GM23338 (cell line): Measurements from ENCODE around the gene NRP1. TPM values are rescaled to one million over a fixed set of nuclear protein-coding genes. Genes with fewer than 3 reads are reported as not detected.

Source experiments
- ATAC-seq: fragments of 200-7000 bp; cut with Tn5 transposase; 3 replicates; pipeline ENCODE4 v1.9.1; 2020
- DNase-seq: peaks from one replicate; pipeline ENCODE4 v3.0.0-alpha.2; 2015; ENCODE audit warnings: low spot score
- H2AFZ ChIP-seq: fragments of 200-600 bp; sonication (generic); 2 replicates; pipeline ENCODE4 v1.8.0; 2016; ENCODE audit warnings: antibody characterized with exemption, mild to moderate bottlenecking, moderate library complexity
- H3F3A ChIP-seq: fragments of 200-600 bp; sonication (generic); replicated peaks from 2 replicates; pipeline ENCODE4 v1.8.0; 2017; ENCODE audit warnings: antibody characterized with exemption, mixed run types, low read depth
- H3K27ac ChIP-seq: fragments of 200-600 bp; sonication (generic); 2 replicates; pipeline ENCODE4 v1.6.1; 2016; ENCODE audit warnings: low read depth
- H3K27me3 ChIP-seq: fragments of 200-600 bp; sonication (generic); 2 replicates; pipeline ENCODE4 v1.8.0; 2016; ENCODE audit warnings: mild to moderate bottlenecking, mixed run types, moderate library complexity; ENCODE audit not compliant: insufficient read depth
- H3K36me3 ChIP-seq: fragments of 200-600 bp; sonication (generic); 2 replicates; pipeline ENCODE4 v1.8.0; 2016; ENCODE audit warnings: mild to moderate bottlenecking; ENCODE audit not compliant: insufficient read depth
- H3K4me1 ChIP-seq: fragments of 200-600 bp; sonication (generic); 2 replicates; pipeline ENCODE4 v1.8.0; 2016; ENCODE audit warnings: mild to moderate bottlenecking, moderate library complexity; ENCODE audit not compliant: insufficient read depth
- H3K4me2 ChIP-seq: fragments of 200-600 bp; sonication (generic); 2 replicates; pipeline ENCODE4 v1.7.1; 2017; ENCODE audit warnings: mixed run types
- H3K4me3 ChIP-seq: fragments of 200-600 bp; sonication (generic); 2 replicates; pipeline ENCODE4 v1.6.1; 2016; ENCODE audit warnings: mixed run types
- H3K79me2 ChIP-seq: fragments of 200-600 bp; sonication (generic); replicated peaks from 2 replicates; pipeline ENCODE4 v1.8.0; 2017; ENCODE audit warnings: mild to moderate bottlenecking; ENCODE audit not compliant: insufficient read depth
- H3K9me2 ChIP-seq: fragments of 200-600 bp; sonication (generic); 2 replicates; pipeline ENCODE4 v1.8.0; 2017; ENCODE audit not compliant: insufficient read depth
- H4K20me1 ChIP-seq: fragments of 200-600 bp; sonication (generic); replicated peaks from 2 replicates; pipeline ENCODE4 v1.8.0; 2017; ENCODE audit warnings: mild to moderate bottlenecking; ENCODE audit not compliant: insufficient read depth
- H3K27ac Mint-ChIP-seq: 2 replicates; pipeline ENCODE4 v1.8.0; 2020; ENCODE audit warnings: inconsistent platforms, mild to moderate bottlenecking, moderate library complexity, mixed read lengths
- H3K27me3 Mint-ChIP-seq: 3 replicates; pipeline ENCODE4 v1.8.0; 2022; ENCODE audit warnings: low read depth, mild to moderate bottlenecking, moderate library complexity, mixed read lengths, inconsistent platforms; ENCODE audit not compliant: insufficient read depth, poor library complexity
- H3K36me3 Mint-ChIP-seq: 3 replicates; pipeline ENCODE4 v1.8.0; 2021; ENCODE audit warnings: low read depth, mild to moderate bottlenecking, inconsistent platforms, moderate library complexity, mixed read lengths
- H3K4me1 Mint-ChIP-seq: 3 replicates; pipeline ENCODE4 v1.8.0; 2020; ENCODE audit warnings: mild to moderate bottlenecking, inconsistent platforms, mixed read lengths
- H3K4me3 Mint-ChIP-seq: 3 replicates; pipeline ENCODE4 v1.8.0; 2021; ENCODE audit warnings: moderate library complexity, mild to moderate bottlenecking, inconsistent platforms, mixed read lengths
- H3K9me3 Mint-ChIP-seq: 3 replicates; pipeline ENCODE4 v1.8.0; 2020; ENCODE audit warnings: moderate library complexity, mild to moderate bottlenecking, inconsistent platforms, mixed read lengths
- CREB1 ChIP-seq: fragments of 250-450 bp; sonication (Bioruptor Pico); IDR thresholded peaks from 2 replicates; pipeline ENCODE4 v1.5.0; 2020; ENCODE audit warnings: low read depth, mild to moderate bottlenecking, moderate library complexity
- EZH2 ChIP-seq: fragments of 200-600 bp; sonication (generic); IDR thresholded peaks from one replicate; pipeline ENCODE4 v1.8.0; 2017; ENCODE audit warnings: antibody characterized with exemption, mild to moderate bottlenecking, low read depth; ENCODE audit not compliant: unreplicated experiment
- EZH2phosphoT487 ChIP-seq: fragments of 200-600 bp; sonication (generic); IDR thresholded peaks from one replicate; pipeline ENCODE4 v1.8.1; 2018; ENCODE audit warnings: antibody characterized with exemption; ENCODE audit not compliant: unreplicated experiment
- JUNB ChIP-seq: IDR thresholded peaks from one replicate; pipeline ENCODE4 v1.6.1; 2016; ENCODE audit warnings: antibody characterized with exemption; ENCODE audit not compliant: unreplicated experiment
- POLR2AphosphoS5 ChIP-seq: IDR thresholded peaks from 2 replicates; pipeline ENCODE4 v1.6.1; 2016; ENCODE audit warnings: antibody characterized with exemption, low read depth
- REST ChIP-seq: IDR thresholded peaks from one replicate; pipeline ENCODE4 v1.6.1; 2018; ENCODE audit warnings: antibody characterized with exemption; ENCODE audit not compliant: unreplicated experiment
- STAT1 ChIP-seq: IDR thresholded peaks from one replicate; pipeline ENCODE4 v1.6.1; 2016; ENCODE audit warnings: antibody characterized with exemption; ENCODE audit not compliant: unreplicated experiment
- ZNF114 ChIP-seq: fragments of 250-450 bp; sonication (Bioruptor Pico); IDR thresholded peaks from 2 replicates; pipeline ENCODE4 v1.5.0; 2020; ENCODE audit warnings: mild to moderate bottlenecking, moderate library complexity
- ZNF331 ChIP-seq: fragments of 250-450 bp; sonication (Bioruptor Pico); IDR thresholded peaks from 2 replicates; pipeline ENCODE4 v1.5.0; 2020; ENCODE audit warnings: low read depth, mild to moderate bottlenecking, moderate library complexity
- ZNF462 ChIP-seq: fragments of 250-450 bp; sonication (Bioruptor Pico); IDR thresholded peaks from 2 replicates; pipeline ENCODE4 v1.5.0; 2020; ENCODE audit warnings: mild to moderate bottlenecking, moderate library complexity
- polyA plus RNA-seq: library from polyadenylated mRNA; unstranded; fragments of >200 nt; fragmentation: Nextera tagmentation; extraction: Ambion mirVana; gene quantifications from 2 replicates; pipeline ENCODE4 v1.2.1, GENCODE V29; 2016
- total RNA-seq: library from RNA; depleted of rRNA; stranded (reverse); fragments of >200 nt; shearing (Covaris generic); gene quantifications from 2 replicates; pipeline ENCODE4 v1.2.3, GENCODE V29; 2014

Gene NRP1
- total and polyA plus RNA-seq, 2 experiments from 2014 or later, result 2.9 to 3.5 TPM

DNA sequence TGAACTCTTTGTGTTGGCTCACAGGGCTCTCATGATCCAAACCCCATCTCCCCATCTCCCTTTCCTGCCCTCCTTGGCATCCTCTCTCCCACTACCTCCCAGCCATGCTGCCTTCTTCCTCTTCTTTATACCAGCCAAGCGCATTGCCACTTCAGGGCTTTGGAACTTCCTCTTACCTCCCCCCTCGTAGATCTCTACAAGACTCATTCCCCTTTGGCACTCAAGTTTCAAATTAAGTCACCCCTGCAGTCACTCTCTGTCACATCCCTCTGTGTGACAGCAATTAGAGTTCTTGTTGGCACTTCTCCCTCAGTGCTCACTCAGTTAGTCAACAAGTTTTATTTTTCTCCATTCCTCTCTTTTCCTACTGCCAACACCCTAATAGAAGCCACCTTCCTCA is 20.8 kb upstream of the NRP1 start:
- Histone ChIP-seq H3K4me1 (no peaks in the 10 kb centered on the region), H3K27me3 (no peaks in the 10 kb centered on the region), H3K9me2 (peaks cover 18% of the 10 kb centered on the region), H3K4me2 (no peak overlapping the region), H4K20me1 (no peaks in the 10 kb centered on the region), H2AFZ (no peak overlapping the region), H3F3A (no peaks in the 10 kb centered on the region), H3K27ac (no peak overlapping the region), H3K4me3 (no peak overlapping the region), H3K79me2 (no peaks in the 10 kb centered on the region), H3K36me3 (no peaks in the 10 kb centered on the region)
- no peaks in the 10 kb centered on the region; the same call in 2 of the 3 replicates for H3K9me3 Mint-ChIP-seq
- no peaks in the 10 kb centered on the region for H3K4me1 Mint-ChIP-seq
- peaks cover 3% of the 10 kb centered on the region; the same call in 1 of the 3 replicates for H3K36me3 Mint-ChIP-seq
- ATAC-seq (no peak), DNase-seq (no peak)
- TF ChIP-seq EZH2, result no peak
- no peak for TF ChIP-seq ZNF462
- TF ChIP-seq POLR2AphosphoS5, result no peak
- TF ChIP-seq CREB1 (CRISPR knock-in tag), result no peak
- TF ChIP-seq JUNB, result no peak
- TF ChIP-seq REST, result no peak
- TF ChIP-seq EZH2phosphoT487, result no peak
- no peak for TF ChIP-seq ZNF114
- TF ChIP-seq ZNF331 (CRISPR knock-in tag), result no peak
- TF ChIP-seq STAT1, result no peak
- no peak overlapping the region for H3K27ac Mint-ChIP-seq
- H3K4me3 Mint-ChIP-seq, result no peak overlapping the region
- no peaks in the 10 kb centered on the region for H3K27me3 Mint-ChIP-seq
